ENCODE measurements around the gene PRKCB.
"Not testable (repeated sequence)": the region's sequence is repeated elsewhere in the genome, so short reads cannot be mapped to it uniquely, and the experiment has no call there.

PRKCB gene

GRCh38 chr16:24208710-24209109 is 372.9 kb downstream of the PRKCB start:
- no peak for DNase-seq (ENCODE audit: low read depth in 2 of 3, low spot score in 2 of 3)

GRCh38 chr16:24214992-24215391 is 379.2 kb downstream of the PRKCB start:
- no peak for DNase-seq (ENCODE audit: low read depth in 2 of 3, low spot score in 2 of 3)

- DNase-seq (ENCODE audit: low read depth in 2 of 3, low spot score in 2 of 3): no peak
Measured at GRCh38 chr16:24216961-24217360, 381.2 kb downstream of the PRKCB start.

- no peak for DNase-seq (ENCODE audit: low read depth in 2 of 3, low spot score in 2 of 3)
Measured at GRCh38 chr16:24217461-24217860, 381.7 kb downstream of the PRKCB start.

GRCh38 chr16:24218299-24218698 is 382.5 kb downstream of the PRKCB start:
- DNase-seq (ENCODE audit: low read depth in 2 of 3, low spot score in 2 of 3): no peak

GRCh38 chr16:24221219-24221618 is 385.4 kb downstream of the PRKCB start:
- no peak for DNase-seq (ENCODE audit: low read depth in 2 of 3, low spot score in 2 of 3)

- no peak for DNase-seq (ENCODE audit: low read depth in 2 of 3, low spot score in 2 of 3)
Measured at GRCh38 chr16:24228514-24228913, 392.7 kb downstream of the PRKCB start.

GRCh38 chr16:24232936-24233335 is 397.2 kb downstream of the PRKCB start:
- no peak for DNase-seq (ENCODE audit: low read depth in 2 of 3, low spot score in 2 of 3)

GRCh38 chr16:24234737-24235136 is 399.0 kb downstream of the PRKCB start:
- no peak for DNase-seq (ENCODE audit: low read depth in 2 of 3, low spot score in 2 of 3)

GRCh38 chr16:24235806-24236205 is 400.0 kb downstream of the PRKCB start:
- DNase-seq (ENCODE audit: low read depth in 2 of 3, low spot score in 2 of 3): no peak

- DNase-seq (ENCODE audit: low read depth in 2 of 3, low spot score in 2 of 3): not testable (repeated sequence)
Measured at GRCh38 chr16:24238846-24239245, 403.1 kb downstream of the PRKCB start.

- no peak for DNase-seq (ENCODE audit: low read depth in 2 of 3, low spot score in 2 of 3)
Measured at GRCh38 chr16:24246911-24247607, 411.3 kb downstream of the PRKCB start.

- peak in 2 of 3 experiments; percentile 2 to 3 for DNase-seq (ENCODE audit: low read depth in 2 of 3, low spot score in 2 of 3)
Measured at GRCh38 chr16:24253192-24253591, 417.4 kb downstream of the PRKCB start.

GRCh38 chr16:24255456-24256371 is 419.9 kb downstream of the PRKCB start, which contains the start of gene CACNG3:
Gene CACNG3 (plus strand): TSS chr16:24256335. CDS start chr16:24256755, 420 bp downstream.
- DNase-seq (ENCODE audit: low read depth in 2 of 3, low spot score in 2 of 3): peak in 2 of 3 experiments; percentile 10 to 41

GRCh38 chr16:24257958-24258357 is 422.2 kb downstream of the PRKCB start:
- no peak for DNase-seq (ENCODE audit: low read depth in 2 of 3, low spot score in 2 of 3)

- no peak for DNase-seq (ENCODE audit: low read depth in 2 of 3, low spot score in 2 of 3)
Measured at GRCh38 chr16:24258791-24259190, 423.0 kb downstream of the PRKCB start.

- no peak for DNase-seq (ENCODE audit: low read depth in 2 of 3, low spot score in 2 of 3)
Measured at GRCh38 chr16:24262816-24263215, 427.0 kb downstream of the PRKCB start.

Measured in activated CD8-positive, alpha-beta memory T cell treated with anti-CD3 and anti-CD28 coated beads for 48 hours (primary cell).